Amniotic stem cell (primary cell): ENCODE measurements around the gene BCL2L12.

ENCODE experiments used
- DNase-seq: peaks from one replicate; lab custom pipeline; 2025; lab: John Stamatoyannopoulos, UW

BCL2L12 gene

DNA sequence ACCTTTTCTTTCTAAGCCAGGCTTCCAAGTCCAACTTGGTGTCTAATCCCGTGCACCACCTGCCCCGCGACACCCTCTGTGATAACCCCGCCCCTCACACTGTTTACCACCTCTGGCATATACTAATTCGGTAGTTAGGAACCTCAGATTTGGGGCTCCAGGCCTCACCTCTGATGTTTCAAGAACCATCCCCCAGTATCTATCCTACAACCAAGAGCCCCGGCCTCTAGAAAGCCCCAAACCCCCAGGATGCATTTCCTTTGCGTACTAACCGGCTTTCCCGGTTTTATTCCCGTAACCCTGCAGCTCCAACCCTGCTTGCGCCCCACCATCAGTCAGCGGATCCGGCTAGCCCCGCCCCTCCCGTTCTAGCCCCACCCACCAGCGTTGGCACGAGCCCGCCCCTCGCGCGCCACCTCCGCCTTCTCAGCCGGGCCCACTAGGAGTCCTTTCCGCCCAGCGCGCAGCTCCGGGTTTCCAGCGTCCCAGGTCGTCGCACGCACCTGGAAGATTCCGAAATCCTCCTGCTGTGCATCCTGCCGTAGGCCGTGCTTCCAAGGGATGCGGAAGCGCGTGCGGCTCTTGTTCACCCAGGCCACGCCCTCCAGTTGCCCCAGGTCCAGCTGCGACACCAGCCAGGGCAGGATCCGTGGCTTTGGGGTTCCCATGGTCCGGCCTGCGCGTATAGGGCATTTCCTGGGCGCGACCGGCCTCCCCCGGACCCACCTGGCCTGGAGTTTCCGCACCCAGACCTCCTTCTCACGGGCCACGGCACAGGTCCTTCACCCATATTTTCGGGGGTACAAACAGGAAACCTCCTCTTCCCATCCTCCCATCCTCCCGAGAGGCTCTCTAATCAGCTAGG lies 1.3 kb upstream of the BCL2L12 start:
- peak; percentile 80 for DNase-seq

DNA sequence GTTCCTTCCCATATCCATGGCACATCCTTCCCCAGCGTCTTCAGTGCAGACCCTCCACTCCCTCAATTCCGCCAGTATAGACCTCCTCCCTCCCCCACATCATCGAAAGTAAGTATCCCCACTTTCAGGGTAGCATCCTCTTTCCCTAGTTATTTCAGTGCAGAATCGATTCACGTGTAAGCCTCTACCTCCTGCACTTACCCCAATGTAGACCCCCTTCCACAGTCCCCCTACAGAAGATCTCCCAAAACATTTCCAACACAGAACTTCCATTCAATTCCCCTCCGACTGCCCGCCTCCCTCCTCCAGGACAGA lies 740 bp upstream of the BCL2L12 start:
- DNase-seq: no peak

GRCh38 chr19:49666120-49666444 lies 349 bp downstream of the BCL2L12 start:
- no peak for DNase-seq

DNA sequence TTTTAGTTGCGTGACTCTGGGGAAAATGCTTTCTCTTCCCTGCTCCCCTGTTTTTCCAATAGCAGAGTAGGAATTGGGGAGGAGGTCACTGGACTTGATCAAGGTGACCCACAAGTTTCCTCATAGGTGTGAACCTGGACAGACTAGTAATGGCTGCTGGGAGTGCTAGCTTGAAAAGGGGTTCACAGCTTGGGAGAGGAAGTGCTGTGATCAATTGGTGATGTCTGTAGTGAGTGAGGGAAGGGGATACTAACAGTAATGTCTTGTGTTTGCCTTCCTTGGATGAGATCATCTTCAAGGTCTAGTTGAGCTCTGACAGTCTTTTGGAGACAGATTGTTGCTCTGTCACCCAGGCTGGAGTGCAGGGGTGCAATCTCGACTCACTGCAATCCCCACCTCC lies 1.7 kb downstream of the BCL2L12 start:
- no peak for DNase-seq

- DNase-seq: no peak
Measured at GRCh38 chr19:49669516-49669915, 3.8 kb downstream of the BCL2L12 start.

- DNase-seq: peak; percentile 44
Measured at GRCh38 chr19:49672131-49672919, 6.6 kb downstream of the BCL2L12 start.

DNA sequence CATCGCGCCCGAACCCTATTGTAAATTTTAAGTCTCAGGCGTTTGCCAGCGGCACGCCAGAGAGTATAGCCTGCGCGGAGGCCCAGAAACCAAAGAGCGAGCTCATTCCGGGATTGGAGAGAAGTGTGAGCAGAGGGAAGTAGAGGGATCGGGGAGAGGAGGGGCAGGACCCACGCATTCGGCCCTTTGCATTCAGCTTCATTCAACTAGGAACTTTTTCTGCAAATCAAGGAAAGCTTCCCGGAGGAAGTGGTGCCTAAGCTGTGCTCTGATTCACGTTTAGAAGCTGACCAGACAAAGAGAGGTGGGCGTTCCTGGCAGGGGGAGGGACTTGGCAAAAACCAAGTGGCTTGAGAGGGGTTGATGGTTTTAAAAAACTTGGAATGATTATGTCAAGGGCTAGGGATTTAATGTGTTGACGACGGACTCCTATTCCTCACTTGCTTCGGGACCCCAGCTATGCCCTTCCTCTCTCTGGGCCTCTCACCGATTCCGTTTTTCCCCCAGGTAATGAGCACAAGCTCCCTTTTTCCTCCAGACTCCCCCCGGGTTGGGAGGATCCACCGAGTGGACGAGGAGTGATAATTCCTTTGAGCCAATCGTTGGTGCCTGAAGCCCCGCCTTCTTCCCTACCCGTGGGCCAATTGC lies 10.5 kb downstream of the BCL2L12 start:
- DNase-seq: peak; percentile 81

DNA sequence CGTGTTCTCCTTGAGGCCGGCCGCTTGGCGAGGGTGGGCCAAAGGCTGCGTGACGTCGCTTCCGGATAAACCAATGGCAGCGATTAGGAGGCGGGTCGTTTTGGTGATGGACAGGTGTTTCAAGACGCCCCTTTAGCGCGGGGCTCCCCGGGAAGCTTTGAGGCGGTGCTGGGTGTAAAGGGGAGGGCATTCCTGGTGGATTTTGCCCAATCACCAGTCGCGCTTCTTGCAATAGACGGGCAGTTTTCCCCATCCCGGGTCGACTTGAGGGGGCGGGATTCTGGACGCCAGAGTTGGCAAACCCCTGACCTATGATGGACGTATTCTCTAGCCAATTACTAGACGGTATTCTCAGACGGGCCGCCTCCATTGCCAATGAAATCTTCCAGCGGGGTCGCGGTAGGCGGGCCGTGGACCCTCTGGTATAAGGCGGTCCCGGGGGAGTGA lies 11.1 kb downstream of the BCL2L12 start:
- DNase-seq: peak; percentile 100

- DNase-seq: no peak
Measured at GRCh38 chr19:49677231-49677900, 11.6 kb downstream of the BCL2L12 start, which contains the start of gene PRMT1. PRMT1 (plus strand) TSS chr19:49677271; CDS start chr19:49677281, 10 bp downstream.

- DNase-seq: no peak
Measured at GRCh38 chr19:49677901-49678674, 12.4 kb downstream of the BCL2L12 start.

GRCh38 chr19:49678985-49679770 lies 13.4 kb downstream of the BCL2L12 start:
- DNase-seq: no peak

DNA sequence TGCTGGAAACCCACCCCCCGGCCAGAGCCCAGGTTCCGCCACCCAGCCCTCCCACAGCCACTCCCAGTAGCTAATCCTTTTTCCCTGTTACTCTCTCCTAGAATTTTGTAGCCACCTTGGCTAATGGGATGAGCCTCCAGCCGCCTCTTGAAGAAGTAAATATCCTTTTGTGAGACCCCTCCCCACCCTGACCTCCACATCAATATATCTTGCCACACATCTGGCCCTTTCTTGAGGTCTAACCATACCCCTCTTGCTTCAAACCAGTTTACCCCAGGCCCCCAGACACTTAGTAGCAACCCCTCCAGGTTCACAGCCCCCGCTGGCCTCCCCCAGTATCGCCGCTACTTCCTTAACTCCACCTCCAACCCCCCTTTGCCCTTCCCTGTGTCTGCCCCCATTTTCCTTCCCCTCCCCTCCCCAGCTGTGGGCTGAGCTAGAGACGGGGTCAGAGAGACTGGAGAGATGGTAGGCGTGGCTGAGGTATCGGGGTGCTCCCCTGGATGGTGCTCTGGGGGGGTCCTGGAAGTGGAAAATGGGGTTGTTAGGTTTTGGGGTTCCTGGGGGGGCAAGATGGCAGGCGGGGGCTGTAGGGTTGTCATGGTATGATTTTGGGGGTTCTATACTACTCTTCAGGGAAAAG lies 14.2 kb downstream of the BCL2L12 start:
- no peak for DNase-seq

DNA sequence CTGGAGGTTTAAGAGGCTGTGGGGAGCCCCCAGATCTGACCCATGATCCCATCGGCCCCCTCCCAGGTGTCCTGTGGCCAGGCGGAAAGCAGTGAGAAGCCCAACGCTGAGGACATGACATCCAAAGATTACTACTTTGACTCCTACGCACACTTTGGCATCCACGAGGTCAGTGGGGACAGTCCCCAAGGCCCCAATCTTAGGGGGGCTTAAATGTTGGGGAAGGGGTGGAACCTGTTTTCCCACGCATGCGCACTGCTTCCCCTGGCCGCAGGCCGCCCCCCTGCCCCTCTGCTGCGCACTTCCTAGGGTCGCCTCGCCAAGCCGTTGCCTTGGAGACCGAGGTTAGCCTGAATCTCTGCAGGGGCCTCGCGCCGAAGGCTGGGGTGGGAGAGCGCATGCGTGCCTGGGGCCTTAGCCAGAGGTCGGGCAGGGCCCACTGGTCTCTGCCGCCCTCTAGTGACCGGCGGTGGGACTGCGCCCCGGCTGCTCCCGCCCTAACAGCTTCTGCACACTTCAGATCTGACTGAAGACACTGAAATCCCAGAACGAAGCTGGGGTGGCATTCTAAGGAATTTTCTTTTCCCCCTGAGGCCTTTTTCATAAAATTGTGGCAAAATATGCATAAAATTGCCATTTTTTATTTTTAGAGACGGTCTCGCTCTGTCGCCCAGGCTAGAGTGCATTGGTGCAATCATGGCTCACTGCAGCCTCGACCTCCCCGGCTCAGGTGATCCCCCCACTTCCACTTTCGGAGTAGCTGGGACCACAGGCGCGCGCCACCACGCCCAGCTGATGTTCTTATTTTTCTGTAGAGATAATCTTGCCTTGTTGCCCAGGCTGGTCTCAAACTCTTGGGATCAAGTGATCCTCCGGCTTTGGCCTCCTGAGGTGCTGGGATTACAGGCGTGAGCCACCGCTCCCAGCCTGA lies 15.0 kb downstream of the BCL2L12 start:
- DNase-seq: peak; percentile 49

DNA sequence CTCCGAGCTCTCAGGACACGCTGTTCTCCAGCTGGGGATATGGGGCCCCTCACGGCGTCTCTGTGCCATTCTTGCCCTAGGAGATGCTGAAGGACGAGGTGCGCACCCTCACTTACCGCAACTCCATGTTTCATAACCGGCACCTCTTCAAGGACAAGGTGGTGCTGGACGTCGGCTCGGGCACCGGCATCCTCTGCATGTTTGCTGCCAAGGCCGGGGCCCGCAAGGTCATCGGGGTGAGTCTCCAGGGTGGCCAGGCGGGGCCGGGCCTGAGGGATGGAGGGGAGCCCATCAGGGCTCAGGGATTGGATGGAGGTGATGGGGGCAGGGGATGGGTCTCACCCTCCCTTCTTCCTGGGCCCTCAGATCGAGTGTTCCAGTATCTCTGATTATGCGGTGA lies 16.1 kb downstream of the BCL2L12 start:
- DNase-seq: no peak

DNA sequence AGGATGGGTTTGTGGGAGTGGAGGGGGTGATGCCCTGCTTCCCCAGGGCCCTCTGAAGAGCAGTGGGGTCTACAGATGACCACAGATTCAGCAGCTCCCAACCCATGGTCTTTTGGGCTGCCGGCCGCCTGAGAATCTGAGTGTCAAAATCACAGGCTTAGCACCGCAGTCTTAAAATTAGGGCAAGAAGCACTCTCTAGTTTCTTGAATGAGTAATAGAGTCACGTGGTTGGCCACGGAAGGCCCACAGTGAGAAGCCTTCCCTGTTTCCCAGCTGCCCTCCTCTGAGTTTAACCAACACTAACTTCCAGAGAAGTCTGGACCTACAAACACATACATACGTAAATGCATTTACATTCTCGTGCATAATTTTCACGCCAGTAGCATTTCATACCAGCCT lies 16.5 kb downstream of the BCL2L12 start:
- DNase-seq: no peak

GRCh38 chr19:49683814-49684250 lies 18.1 kb downstream of the BCL2L12 start:
- no peak for DNase-seq

DNA sequence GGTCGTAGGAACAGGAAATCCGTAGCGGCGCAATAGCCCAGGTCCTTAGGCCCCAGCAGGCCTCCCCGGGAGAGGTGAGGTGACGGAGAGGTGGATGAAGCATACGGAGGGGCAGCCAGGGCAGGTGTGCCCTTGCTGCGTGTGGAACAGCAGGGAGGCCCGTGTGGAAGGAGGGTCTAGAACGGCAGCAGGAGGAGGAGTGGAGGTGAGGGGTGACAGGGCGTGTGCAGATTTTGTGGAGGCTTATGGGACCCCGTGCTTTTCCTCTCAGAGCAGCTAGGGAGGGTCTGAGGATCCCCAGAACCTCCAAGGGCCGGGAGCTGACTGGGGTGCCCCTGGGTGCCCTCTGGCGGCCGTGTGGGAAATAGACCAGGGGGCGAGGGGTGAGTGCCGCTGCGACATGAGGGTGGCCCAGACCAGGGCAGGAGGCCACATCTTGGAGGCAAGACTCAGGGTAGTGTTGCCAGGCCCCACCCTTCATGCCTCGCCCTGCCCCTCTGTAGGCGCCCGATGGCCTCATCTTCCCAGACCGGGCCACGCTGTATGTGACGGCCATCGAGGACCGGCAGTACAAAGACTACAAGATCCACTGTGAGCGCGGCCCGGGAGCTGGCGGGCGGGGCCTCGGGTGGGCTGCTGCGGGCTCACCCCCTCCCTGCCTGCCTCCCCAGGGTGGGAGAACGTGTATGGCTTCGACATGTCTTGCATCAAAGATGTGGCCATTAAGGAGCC lies 18.7 kb downstream of the BCL2L12 start:
- no peak for DNase-seq

GRCh38 chr19:49684983-49685553 lies 19.3 kb downstream of the BCL2L12 start:
- DNase-seq: no peak
